Measurements from ENCODE around the gene TCF3. TPM values are rescaled to one million over a fixed set of nuclear protein-coding genes. Genes with fewer than 3 reads are reported as not detected.

Gene TCF3
- total and polyA plus RNA-seq, 10 of the 15 experiments (the other 5 are each of a cell fraction or from before 2014, with no cell fraction given), result 6.7 to 282 (median 70.7) TPM

GRCh38 chr19:1650650-1651567 is 1.5 kb downstream of the TCF3 start (continued):
- TF ChIP-seq ELK1 (IDR thresholded peaks at IDR 0.05; ENCODE audit: low read depth, low read length) (no peak), MXI1 (IDR thresholded peaks at IDR 0.05; ENCODE audit: low read depth, low read length) (no peak; the same call in 1 of the 2 replicates), WRNIP1 (IDR thresholded peaks at IDR 0.05; ENCODE audit: borderline replicate concordance, low read depth, low read length) (no peak), ATF7 (IDR thresholded peaks at IDR 0.05; ENCODE audit: low read depth) (0 out of 2 replicates have a peak, but pooled peaks have one; percentile 15), MYB (IDR thresholded peaks at IDR 0.05; ENCODE audit: borderline replicate concordance, low read depth, low read length) (0 out of 2 replicates have a peak, but pooled peaks have one; percentile 22), FOXK2 (IDR thresholded peaks at IDR 0.05) (no peak), IKZF1 (conservative IDR thresholded peaks at IDR 0.05) (no peak; the same call in 1 of the 2 replicates), ZZZ3 (IDR thresholded peaks at IDR 0.05; ENCODE audit: control insufficient read depth, insufficient read length, low read depth) (no peak), EGR1 (IDR thresholded peaks at IDR 0.05; ENCODE audit: borderline replicate concordance in 1 of 2, low read depth in 2 of 2, low read length in 2 of 2) (peak in 1 of 2 experiments; percentile 55; a peak in 1 of 3 replicates), RUNX3 (IDR thresholded peaks at IDR 0.05; ENCODE audit: low read length) (peak; percentile 93), MAX (IDR thresholded peaks at IDR 0.05; ENCODE audit: low read depth, low read length) (0 out of 2 replicates have a peak, but pooled peaks have one; percentile 31), SPI1 (IDR thresholded peaks at IDR 0.05; ENCODE audit: borderline replicate concordance, insufficient read depth, low read depth, low read length) (no peak), SRF (IDR thresholded peaks at IDR 0.05; ENCODE audit: low read depth in 2 of 2, low read length in 2 of 2) (no peak), RFX5 (IDR thresholded peaks at IDR 0.05; ENCODE audit: low read depth, low read length) (no peak), NRF1 (conservative IDR thresholded peaks at IDR 0.05; ENCODE audit: low read depth, low read length) (no peak), ZBTB33 (IDR thresholded peaks at IDR 0.05) (no peak), LARP7 (IDR thresholded peaks at IDR 0.05) (no peak), SMC3 (IDR thresholded peaks at IDR 0.05; ENCODE audit: borderline replicate concordance, low read length) (no peak), ZNF384 (IDR thresholded peaks at IDR 0.05; ENCODE audit: borderline replicate concordance, low read depth, low read length) (peak; percentile 95), ZNF274 (IDR thresholded peaks at IDR 0.05; ENCODE audit: insufficient read depth, insufficient read length) (no peak), TCF12 (IDR thresholded peaks at IDR 0.05; ENCODE audit: low read depth, low read length) (0 out of 2 replicates have a peak, but pooled peaks have one; percentile 6), GABPA (IDR thresholded peaks at IDR 0.05; ENCODE audit: low read depth) (no peak)
- TF ChIP-seq, protein P1, sequence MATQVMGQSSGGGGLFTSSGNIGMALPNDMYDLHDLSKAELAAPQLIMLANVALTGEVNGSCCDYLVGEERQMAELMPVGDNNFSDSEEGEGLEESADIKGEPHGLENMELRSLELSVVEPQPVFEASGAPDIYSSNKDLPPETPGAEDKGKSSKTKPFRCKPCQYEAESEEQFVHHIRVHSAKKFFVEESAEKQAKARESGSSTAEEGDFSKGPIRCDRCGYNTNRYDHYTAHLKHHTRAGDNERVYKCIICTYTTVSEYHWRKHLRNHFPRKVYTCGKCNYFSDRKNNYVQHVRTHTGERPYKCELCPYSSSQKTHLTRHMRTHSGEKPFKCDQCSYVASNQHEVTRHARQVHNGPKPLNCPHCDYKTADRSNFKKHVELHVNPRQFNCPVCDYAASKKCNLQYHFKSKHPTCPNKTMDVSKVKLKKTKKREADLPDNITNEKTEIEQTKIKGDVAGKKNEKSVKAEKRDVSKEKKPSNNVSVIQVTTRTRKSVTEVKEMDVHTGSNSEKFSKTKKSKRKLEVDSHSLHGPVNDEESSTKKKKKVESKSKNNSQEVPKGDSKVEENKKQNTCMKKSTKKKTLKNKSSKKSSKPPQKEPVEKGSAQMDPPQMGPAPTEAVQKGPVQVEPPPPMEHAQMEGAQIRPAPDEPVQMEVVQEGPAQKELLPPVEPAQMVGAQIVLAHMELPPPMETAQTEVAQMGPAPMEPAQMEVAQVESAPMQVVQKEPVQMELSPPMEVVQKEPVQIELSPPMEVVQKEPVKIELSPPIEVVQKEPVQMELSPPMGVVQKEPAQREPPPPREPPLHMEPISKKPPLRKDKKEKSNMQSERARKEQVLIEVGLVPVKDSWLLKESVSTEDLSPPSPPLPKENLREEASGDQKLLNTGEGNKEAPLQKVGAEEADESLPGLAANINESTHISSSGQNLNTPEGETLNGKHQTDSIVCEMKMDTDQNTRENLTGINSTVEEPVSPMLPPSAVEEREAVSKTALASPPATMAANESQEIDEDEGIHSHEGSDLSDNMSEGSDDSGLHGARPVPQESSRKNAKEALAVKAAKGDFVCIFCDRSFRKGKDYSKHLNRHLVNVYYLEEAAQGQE (IDR thresholded peaks at IDR 0.05; ENCODE audit: low read depth, low read length), result no peak

Data from GM12878 (cell line).